ENCODE results near the gene CDH23. TPM values are rescaled to one million over a fixed set of nuclear protein-coding genes. Genes with fewer than 3 reads are reported as not detected.
A peak's percentile ranks its signal among the peaks of the same experiment; 100 is the strongest.

CDH23 gene
- total and polyA plus RNA-seq, 2 experiments from 2014 or later: 0.30 to 1.5 TPM

DNA sequence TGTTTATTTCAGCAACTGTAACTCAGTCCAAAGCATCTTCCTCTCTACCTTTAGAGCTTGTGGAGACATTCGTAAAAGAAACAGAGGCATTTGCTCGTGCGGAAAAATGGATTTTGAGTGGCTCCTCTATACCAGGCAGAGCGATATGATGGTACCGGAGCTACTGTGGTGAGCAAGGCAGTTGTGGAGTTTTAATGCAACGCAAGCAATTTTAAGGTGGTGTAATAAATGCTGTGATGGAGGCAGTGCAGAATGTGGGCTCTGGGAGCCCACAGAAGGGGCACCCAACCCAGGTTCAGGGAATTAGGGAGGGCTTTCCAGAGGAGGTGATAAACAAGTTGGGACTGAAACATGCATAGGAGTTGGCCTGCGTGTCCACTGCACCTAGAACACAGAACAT is 149.5 kb downstream of the CDH23 start:
- Histone ChIP-seq H3K4me2 (no peak overlapping the region), H3K9me2 (replicated peaks; ENCODE audit: insufficient read depth) (no peaks in the 10 kb centered on the region), H3K79me2 (no peaks in the 10 kb centered on the region), H3K4me3 (no peak overlapping the region), H3K27ac (no peak overlapping the region), H2AFZ (no peak overlapping the region), H3K9me3 (ENCODE audit: low read depth) (no peaks in the 10 kb centered on the region), H3K4me1 (ENCODE audit: insufficient read depth) (peaks cover 5% of the 10 kb centered on the region), H4K20me1 (ENCODE audit: insufficient read depth, poor library complexity, severe bottlenecking) (no peaks in the 10 kb centered on the region), H3K27me3 (no peaks in the 10 kb centered on the region), H3K36me3 (replicated peaks; ENCODE audit: insufficient read depth, low read depth) (no peaks in the 10 kb centered on the region)
- DNase-seq (ENCODE audit: low spot score): no peak
- 96% methylated on average over 7 of the region's 7 CpGs for WGBS (ENCODE audit: low lambda C conversion rate, missing lambda C conversion rate)
- no peak for TF ChIP-seq EZH2 (IDR thresholded peaks at IDR 0.05; ENCODE audit: borderline replicate concordance)
- no peak for TF ChIP-seq EZH2phosphoT487 (IDR thresholded peaks at IDR 0.05; ENCODE audit: low read depth, severe bottlenecking, unreplicated experiment)
- TF ChIP-seq, protein P1, sequence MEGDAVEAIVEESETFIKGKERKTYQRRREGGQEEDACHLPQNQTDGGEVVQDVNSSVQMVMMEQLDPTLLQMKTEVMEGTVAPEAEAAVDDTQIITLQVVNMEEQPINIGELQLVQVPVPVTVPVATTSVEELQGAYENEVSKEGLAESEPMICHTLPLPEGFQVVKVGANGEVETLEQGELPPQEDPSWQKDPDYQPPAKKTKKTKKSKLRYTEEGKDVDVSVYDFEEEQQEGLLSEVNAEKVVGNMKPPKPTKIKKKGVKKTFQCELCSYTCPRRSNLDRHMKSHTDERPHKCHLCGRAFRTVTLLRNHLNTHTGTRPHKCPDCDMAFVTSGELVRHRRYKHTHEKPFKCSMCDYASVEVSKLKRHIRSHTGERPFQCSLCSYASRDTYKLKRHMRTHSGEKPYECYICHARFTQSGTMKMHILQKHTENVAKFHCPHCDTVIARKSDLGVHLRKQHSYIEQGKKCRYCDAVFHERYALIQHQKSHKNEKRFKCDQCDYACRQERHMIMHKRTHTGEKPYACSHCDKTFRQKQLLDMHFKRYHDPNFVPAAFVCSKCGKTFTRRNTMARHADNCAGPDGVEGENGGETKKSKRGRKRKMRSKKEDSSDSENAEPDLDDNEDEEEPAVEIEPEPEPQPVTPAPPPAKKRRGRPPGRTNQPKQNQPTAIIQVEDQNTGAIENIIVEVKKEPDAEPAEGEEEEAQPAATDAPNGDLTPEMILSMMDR (IDR thresholded peaks at IDR 0.05; ENCODE audit: poor library complexity): no peak

DNA sequence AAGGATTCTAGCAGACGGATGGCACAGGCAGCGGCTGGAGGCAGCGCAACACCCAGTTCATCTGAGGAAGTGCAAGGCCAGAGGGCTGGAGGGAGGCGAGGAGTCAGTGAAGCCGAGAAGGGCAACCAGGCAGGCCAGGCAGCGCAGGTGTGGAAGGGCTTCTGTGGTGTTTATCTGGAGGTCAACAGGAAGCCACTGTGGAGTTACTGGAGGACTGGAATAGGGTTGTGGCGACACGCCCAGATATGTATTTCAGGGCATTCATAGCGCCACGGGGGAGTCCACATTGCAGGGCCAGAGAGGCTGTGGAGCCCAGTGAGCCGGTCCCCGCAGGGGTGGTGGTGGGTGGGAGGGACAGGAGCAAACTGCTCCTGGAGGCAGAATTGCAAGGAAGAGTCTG is 150.6 kb downstream of the CDH23 start:
- no peaks in the 10 kb centered on the region for H3K9me2 ChIP-seq (replicated peaks; ENCODE audit: insufficient read depth)
- 83% methylated on average over 12 of the region's 12 CpGs for WGBS (ENCODE audit: low lambda C conversion rate, missing lambda C conversion rate)
- H3K27ac ChIP-seq: peak overlapping the region; percentile 5
- no peaks in the 10 kb centered on the region for H3K9me3 ChIP-seq (ENCODE audit: low read depth)
- no peaks in the 10 kb centered on the region for H3K79me2 ChIP-seq
- H3K4me3 ChIP-seq: no peak overlapping the region
- DNase-seq (ENCODE audit: low spot score): no peak
- TF ChIP-seq EZH2phosphoT487 (IDR thresholded peaks at IDR 0.05; ENCODE audit: low read depth, severe bottlenecking, unreplicated experiment): no peak
- no peak for TF ChIP-seq EZH2 (IDR thresholded peaks at IDR 0.05; ENCODE audit: borderline replicate concordance)
- TF ChIP-seq, protein P1 (IDR thresholded peaks at IDR 0.05; ENCODE audit: poor library complexity): no peak
- no peaks in the 10 kb centered on the region for H3K27me3 ChIP-seq
- peaks cover 5% of the 10 kb centered on the region for H3K4me1 ChIP-seq (ENCODE audit: insufficient read depth)
- H3K4me2 ChIP-seq: no peak overlapping the region
- H4K20me1 ChIP-seq (ENCODE audit: insufficient read depth, poor library complexity, severe bottlenecking): no peaks in the 10 kb centered on the region
- H3K36me3 ChIP-seq (replicated peaks; ENCODE audit: insufficient read depth, low read depth): no peaks in the 10 kb centered on the region
- H2AFZ ChIP-seq: no peak overlapping the region

DNA sequence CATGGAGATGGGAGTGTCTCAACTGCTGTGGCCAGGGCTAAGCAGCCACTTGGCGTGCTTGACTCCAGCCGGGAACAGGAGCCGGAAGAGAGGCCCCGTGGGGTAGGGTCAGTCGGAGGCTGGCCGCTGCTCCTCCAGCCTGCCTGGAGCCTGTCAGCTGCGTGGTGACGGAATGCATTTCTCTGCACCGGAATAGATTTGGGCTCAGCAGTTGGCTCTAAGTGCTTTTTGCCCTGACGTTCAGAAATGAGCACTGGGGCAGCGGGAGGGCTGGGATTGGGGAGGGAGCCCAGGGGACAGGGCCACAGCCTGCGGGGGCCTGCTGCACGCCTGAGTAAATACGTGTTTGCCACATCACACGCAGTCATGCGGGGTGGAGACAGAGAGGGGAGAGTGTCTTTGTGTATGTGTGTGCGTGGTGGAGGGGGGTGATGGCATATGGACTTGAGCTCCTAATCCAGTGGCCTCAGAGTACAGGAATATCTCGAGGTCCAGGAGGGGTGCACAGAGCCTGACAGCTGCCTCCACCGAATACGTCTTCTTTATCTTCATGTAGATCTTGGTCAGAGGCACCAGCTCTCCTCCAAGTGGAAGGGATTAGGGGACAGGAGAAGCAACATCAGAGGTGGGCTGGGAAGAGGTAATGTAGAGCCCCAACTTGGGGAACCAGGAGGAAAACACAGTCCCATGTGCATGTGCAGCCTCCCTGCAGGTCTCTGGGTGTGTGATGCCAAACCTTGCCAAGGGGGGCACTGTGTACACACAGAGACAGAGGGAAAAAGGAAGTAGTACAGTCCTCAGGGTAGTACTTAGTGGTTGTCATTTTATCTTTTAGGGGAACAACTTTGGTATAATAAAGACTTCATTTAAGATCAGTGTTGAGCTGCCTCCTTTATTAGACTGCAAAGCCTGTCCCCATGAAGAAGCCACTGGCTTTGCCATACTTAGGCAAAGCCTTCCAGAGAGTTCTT is 151.4 kb downstream of the CDH23 start:
- Histone ChIP-seq H3K4me3 (no peak overlapping the region), H2AFZ (no peak overlapping the region), H3K79me2 (no peaks in the 10 kb centered on the region), H3K36me3 (replicated peaks; ENCODE audit: insufficient read depth, low read depth) (no peaks in the 10 kb centered on the region), H3K9me3 (ENCODE audit: low read depth) (no peaks in the 10 kb centered on the region), H3K9me2 (replicated peaks; ENCODE audit: insufficient read depth) (no peaks in the 10 kb centered on the region), H3K4me2 (no peak overlapping the region), H3K27ac (peak overlapping the region; percentile 38), H4K20me1 (ENCODE audit: insufficient read depth, poor library complexity, severe bottlenecking) (no peaks in the 10 kb centered on the region), H3K4me1 (ENCODE audit: insufficient read depth) (peaks cover 5% of the 10 kb centered on the region), H3K27me3 (peaks cover 2% of the 10 kb centered on the region)
- TF ChIP-seq, protein P1 (IDR thresholded peaks at IDR 0.05; ENCODE audit: poor library complexity): peak; percentile 45
- no peak for TF ChIP-seq EZH2 (IDR thresholded peaks at IDR 0.05; ENCODE audit: borderline replicate concordance)
- TF ChIP-seq EZH2phosphoT487 (IDR thresholded peaks at IDR 0.05; ENCODE audit: low read depth, severe bottlenecking, unreplicated experiment): no peak
- 46% methylated on average over 20 of the region's 20 CpGs for WGBS (ENCODE audit: low lambda C conversion rate, missing lambda C conversion rate)
- peak; percentile 66 for DNase-seq (ENCODE audit: low spot score)
